ENCODE results near the gene CADPS2.

The CADPS2 gene

DNA sequence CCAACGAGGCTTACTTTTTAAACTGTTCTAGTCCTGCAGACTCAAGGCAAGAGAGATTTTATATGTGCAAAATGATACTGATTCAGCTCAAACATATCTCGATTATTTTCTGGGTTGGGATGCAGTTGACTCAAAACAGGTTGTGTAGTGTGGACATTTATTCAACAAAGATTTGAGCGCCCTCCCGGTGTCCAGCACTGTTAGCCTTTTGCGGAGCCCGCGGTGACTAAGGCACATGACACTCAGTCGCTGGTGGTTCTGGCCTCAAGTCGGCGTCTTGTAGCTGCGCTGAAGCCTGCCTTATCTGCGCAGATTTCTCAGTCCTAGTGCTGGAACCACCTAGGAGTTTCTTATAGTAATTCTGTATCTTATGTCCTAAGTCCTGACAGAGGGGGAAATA lies 938 bp upstream of the CADPS2 start:
- TF ChIP-seq TOX (CRISPR knock-in tag; IDR thresholded peaks at IDR 0.05; ENCODE audit: borderline replicate concordance) (no peak), OSR1 (CRISPR knock-in tag; IDR thresholded peaks at IDR 0.05) (no peak), GLIS3 (CRISPR knock-in tag; IDR thresholded peaks at IDR 0.05) (no peak), PATZ1 (CRISPR knock-in tag; IDR thresholded peaks at IDR 0.05; ENCODE audit: borderline replicate concordance) (no peak), ISL1 (CRISPR knock-in tag; IDR thresholded peaks at IDR 0.05) (no peak), PPARA (CRISPR knock-in tag; IDR thresholded peaks at IDR 0.05; ENCODE audit: borderline replicate concordance) (no peak), ZNF70 (CRISPR knock-in tag; IDR thresholded peaks at IDR 0.05) (no peak), RARB (CRISPR knock-in tag; IDR thresholded peaks at IDR 0.05) (no peak), ZFP3 (CRISPR knock-in tag; IDR thresholded peaks at IDR 0.05) (no peak), SNAI2 (CRISPR knock-in tag; IDR thresholded peaks at IDR 0.05) (no peak), ZNF8 (CRISPR knock-in tag; IDR thresholded peaks at IDR 0.05) (no peak), CSDC2 (CRISPR knock-in tag; IDR thresholded peaks at IDR 0.05) (no peak)
- TF ChIP-seq, protein P1, sequence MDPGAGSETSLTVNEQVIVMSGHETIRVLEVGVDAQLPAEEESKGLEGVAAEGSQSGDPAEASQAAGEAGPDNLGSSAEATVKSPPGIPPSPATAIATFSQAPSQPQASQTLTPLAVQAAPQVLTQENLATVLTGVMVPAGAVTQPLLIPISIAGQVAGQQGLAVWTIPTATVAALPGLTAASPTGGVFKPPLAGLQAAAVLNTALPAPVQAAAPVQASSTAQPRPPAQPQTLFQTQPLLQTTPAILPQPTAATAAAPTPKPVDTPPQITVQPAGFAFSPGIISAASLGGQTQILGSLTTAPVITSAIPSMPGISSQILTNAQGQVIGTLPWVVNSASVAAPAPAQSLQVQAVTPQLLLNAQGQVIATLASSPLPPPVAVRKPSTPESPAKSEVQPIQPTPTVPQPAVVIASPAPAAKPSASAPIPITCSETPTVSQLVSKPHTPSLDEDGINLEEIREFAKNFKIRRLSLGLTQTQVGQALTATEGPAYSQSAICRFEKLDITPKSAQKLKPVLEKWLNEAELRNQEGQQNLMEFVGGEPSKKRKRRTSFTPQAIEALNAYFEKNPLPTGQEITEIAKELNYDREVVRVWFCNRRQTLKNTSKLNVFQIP (CRISPR knock-in tag; IDR thresholded peaks at IDR 0.05; ENCODE audit: borderline replicate concordance, low read depth) = no peak
- TF ChIP-seq, protein P2, sequence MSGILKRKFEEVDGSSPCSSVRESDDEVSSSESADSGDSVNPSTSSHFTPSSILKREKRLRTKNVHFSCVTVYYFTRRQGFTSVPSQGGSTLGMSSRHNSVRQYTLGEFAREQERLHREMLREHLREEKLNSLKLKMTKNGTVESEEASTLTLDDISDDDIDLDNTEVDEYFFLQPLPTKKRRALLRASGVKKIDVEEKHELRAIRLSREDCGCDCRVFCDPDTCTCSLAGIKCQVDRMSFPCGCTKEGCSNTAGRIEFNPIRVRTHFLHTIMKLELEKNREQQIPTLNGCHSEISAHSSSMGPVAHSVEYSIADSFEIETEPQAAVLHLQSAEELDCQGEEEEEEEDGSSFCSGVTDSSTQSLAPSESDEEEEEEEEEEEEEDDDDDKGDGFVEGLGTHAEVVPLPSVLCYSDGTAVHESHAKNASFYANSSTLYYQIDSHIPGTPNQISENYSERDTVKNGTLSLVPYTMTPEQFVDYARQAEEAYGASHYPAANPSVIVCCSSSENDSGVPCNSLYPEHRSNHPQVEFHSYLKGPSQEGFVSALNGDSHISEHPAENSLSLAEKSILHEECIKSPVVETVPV (CRISPR knock-in tag; IDR thresholded peaks at IDR 0.05) = no peak
- TF ChIP-seq, protein P3, sequence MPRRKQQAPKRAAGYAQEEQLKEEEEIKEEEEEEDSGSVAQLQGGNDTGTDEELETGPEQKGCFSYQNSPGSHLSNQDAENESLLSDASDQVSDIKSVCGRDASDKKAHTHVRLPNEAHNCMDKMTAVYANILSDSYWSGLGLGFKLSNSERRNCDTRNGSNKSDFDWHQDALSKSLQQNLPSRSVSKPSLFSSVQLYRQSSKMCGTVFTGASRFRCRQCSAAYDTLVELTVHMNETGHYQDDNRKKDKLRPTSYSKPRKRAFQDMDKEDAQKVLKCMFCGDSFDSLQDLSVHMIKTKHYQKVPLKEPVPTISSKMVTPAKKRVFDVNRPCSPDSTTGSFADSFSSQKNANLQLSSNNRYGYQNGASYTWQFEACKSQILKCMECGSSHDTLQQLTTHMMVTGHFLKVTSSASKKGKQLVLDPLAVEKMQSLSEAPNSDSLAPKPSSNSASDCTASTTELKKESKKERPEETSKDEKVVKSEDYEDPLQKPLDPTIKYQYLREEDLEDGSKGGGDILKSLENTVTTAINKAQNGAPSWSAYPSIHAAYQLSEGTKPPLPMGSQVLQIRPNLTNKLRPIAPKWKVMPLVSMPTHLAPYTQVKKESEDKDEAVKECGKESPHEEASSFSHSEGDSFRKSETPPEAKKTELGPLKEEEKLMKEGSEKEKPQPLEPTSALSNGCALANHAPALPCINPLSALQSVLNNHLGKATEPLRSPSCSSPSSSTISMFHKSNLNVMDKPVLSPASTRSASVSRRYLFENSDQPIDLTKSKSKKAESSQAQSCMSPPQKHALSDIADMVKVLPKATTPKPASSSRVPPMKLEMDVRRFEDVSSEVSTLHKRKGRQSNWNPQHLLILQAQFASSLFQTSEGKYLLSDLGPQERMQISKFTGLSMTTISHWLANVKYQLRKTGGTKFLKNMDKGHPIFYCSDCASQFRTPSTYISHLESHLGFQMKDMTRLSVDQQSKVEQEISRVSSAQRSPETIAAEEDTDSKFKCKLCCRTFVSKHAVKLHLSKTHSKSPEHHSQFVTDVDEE (CRISPR knock-in tag; IDR thresholded peaks at IDR 0.05) = no peak
- ATAC-seq = peak; percentile 77

DNA sequence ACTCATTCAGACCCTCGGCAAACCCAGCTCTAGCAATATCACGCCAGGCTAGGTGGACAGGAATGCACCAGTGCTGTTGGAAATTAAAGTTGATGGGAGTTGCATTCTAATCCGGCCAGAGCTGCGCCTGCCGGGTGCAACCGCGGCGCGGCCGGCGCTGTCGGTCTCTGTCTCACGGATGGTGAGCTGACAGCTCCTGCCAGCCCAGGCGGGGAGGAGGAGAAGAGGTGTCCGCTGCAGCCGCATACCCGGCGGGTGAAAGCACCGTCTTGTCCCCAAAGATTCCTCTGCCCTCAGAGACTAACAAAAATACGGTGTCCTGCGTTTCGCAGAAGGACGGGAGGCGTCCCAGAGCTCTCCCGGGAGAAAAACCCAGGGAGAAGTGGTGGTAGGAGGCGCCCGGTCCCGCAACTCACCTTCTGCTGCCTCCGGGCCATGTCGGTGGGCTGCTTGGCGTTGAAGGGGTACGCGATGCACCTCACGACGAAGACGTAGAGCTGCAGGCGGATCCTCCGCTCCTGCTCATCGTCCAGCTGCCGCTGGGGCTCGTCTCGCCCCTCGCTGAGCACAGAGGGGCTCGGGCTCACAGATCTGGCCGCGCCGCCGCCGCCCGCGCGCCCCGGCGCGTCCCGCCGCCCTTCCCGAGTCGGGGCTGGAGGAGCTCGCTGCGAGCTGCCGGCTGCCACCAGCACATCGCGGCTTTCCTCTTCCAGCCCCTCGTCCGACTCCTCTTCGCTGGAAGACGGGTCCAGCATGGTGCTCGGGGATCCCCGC lies 490 bp downstream of the CADPS2 start:
- ATAC-seq = peak; percentile 63

More for the DNA sequence above, 490 bp downstream of the CADPS2 start:
- TF ChIP-seq OSR1 (CRISPR knock-in tag; IDR thresholded peaks at IDR 0.05) = no peak
- no peak for TF ChIP-seq GLIS3 (CRISPR knock-in tag; IDR thresholded peaks at IDR 0.05)
- TF ChIP-seq PATZ1 (CRISPR knock-in tag; IDR thresholded peaks at IDR 0.05; ENCODE audit: borderline replicate concordance) = no peak
- no peak for TF ChIP-seq ZFP3 (CRISPR knock-in tag; IDR thresholded peaks at IDR 0.05)
- TF ChIP-seq ZNF70 (CRISPR knock-in tag; IDR thresholded peaks at IDR 0.05) = no peak
- TF ChIP-seq SNAI2 (CRISPR knock-in tag; IDR thresholded peaks at IDR 0.05) = no peak
- TF ChIP-seq TCF4 (CRISPR knock-in tag; IDR thresholded peaks at IDR 0.05; ENCODE audit: borderline replicate concordance) = no peak
- TF ChIP-seq ZFP30 (CRISPR knock-in tag; IDR thresholded peaks at IDR 0.05) = no peak
- no peak for TF ChIP-seq PPARA (CRISPR knock-in tag; IDR thresholded peaks at IDR 0.05; ENCODE audit: borderline replicate concordance)
- TF ChIP-seq ESRRG (CRISPR knock-in tag; IDR thresholded peaks at IDR 0.05) = no peak

Data from SK-N-SH treated with all-trans-retinoic acid at 6 μM for 48 hours (cell line).